SHP77 (cell line): ENCODE results near the gene CXCL16.

Experiments used
- DNase-seq, 2 experiments: peaks; one replicate each; lab custom pipeline; 2025; lab: John Stamatoyannopoulos, UW

Gene CXCL16

GRCh38 chr17:4751932-4752331, 12.2 kb upstream of the CXCL16 start:
- DNase-seq = no peak

- no peak for DNase-seq
Observed at GRCh38 chr17:4750606-4751005, 10.9 kb upstream of the CXCL16 start.

DNA sequence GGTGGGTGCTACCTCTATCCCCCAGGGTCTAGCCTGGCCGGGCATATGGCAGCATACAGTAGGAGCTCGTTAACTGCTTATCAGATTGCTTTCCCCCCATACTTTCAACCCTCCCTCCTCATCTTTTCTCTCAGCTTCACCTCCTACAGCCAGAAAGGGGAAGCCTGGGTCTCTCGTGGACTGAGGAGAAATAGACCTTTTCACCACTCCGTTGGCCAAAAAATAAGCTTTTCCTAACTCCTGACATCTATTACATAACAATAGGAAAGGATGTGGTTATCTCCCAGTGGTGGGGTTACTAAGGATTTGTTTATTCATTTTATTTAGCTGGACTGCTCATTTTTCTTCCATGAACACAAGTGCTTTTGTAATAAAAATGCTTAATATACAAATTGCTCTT, 9.0 kb upstream of the CXCL16 start:
- no peak for DNase-seq

DNA sequence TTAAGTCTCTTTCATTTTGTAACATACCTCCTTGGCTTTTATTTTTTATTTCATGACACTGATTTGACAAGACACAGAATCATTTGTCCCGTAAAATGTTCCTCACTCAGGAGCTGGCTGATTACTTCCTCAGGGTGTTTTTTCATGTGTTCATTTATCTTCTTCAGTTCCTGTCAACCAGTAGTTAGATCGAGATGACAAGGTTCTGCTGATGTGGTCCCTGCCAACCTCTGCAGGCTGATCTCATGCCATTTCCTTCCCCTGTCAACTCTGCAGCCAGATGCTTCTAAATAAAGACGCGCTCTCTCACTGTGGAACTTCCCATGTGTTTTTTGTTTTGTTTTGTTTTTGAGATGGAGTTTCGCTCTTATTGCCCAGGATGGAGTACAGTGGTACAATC, 8.1 kb upstream of the CXCL16 start:
- DNase-seq = no peak

DNA sequence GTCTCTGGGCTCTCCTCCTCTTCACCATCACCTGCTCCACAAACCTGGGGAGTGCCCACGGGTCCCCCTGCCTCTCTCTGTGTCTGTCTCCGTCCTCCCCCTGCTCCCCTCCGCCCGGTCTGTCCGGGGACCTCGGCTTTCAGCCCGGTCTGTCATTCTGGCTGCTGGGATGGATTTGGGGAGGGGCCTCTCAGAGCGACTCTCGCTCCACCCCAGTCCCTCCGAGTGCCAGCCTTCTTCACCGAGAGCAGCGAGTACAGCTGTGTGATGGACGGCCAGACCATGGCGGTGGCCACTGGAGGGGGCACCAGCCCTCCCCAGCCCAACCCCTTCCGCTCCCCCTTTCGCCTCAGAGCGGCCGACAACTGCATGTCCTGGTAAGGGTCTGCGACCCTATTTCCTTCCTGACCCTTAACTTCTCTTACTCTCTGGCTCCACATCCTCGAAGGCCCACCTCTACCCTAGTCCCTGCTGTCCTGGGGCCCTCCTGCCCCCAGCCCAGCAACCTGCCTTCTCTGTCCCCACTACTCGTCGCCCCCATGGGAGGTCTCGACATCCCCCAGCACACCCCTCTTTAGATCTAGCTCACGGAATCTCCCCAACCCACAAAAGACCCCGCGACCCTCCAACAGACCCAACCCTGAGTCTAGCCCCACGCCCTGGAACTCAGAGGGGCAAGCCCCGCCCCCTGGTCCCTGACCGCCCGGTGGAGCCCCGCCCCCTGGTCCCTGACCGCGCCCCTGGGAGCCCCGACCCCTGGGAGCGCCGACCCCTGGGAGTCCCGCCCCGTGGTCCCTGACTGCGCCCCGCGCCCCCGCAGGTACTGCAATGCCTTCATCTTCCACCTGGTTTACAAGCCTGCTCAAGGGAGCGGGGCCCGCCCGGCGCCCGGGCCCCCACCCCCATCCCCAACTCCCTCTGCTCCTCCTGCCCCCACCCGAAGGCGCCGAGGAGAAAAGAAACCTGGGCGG, 5.6 kb upstream of the CXCL16 start:
- DNase-seq = no peak

DNA sequence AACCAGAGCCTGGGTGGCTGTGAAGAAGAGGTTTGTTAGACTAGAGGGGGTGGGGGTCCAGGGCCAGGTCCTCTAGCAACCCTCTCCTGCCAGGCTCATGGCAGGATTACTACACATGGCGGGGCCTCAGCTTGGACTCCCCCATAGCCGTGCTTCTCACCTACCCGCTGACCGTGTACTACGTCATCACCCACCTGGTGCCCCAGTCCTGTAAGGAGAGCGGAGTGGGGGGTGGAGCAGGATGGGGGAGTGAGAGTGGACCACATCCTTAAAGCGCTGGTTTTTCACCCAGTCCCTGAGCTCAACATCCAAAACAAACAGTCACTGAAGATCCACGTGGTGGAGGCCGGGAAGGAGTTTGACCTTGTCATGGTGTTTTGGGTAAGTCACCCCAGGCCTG, 4.2 kb upstream of the CXCL16 start:
- DNase-seq = no peak

DNA sequence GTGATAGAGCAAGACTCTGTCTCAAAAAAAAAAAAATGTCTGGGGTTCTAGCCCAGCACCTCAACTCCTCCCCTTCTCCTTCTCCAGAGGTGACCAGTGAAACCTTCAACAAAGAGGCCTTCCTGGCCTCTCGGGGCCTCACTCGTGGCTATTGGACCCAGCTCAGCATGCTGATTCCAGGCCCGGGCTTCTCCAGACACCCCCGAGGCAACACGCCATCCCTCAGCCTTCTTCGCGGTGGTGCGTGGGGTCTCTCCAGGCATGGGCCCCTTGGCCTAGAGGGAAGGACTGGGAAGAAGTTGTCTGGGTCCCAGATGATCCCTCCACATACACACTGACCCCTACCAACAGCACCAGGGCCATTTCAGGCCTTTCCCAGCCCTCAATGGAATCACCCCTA, 3.5 kb upstream of the CXCL16 start:
- DNase-seq = no peak

DNA sequence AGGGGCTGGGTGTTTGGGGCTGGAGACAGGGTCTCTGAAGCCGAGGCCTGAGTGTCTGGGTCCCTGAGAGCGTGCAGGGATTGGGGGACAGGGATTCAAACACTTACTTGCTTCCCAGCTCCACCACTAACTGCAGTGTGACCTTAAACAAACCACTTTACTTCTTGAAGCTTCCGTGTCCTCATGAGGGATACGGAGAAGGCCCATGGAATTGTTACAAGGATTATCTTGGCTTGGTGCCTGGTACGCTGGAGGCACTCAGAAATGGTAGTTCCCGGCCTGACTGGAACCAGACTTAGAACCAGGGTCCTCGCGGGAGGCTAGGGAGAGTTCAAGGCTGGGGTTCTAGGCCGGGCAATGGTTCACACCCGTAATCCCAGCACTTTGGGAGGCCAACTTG, 2.9 kb upstream of the CXCL16 start:
- DNase-seq = peak in 1 of 2 experiments; percentile 46

DNA sequence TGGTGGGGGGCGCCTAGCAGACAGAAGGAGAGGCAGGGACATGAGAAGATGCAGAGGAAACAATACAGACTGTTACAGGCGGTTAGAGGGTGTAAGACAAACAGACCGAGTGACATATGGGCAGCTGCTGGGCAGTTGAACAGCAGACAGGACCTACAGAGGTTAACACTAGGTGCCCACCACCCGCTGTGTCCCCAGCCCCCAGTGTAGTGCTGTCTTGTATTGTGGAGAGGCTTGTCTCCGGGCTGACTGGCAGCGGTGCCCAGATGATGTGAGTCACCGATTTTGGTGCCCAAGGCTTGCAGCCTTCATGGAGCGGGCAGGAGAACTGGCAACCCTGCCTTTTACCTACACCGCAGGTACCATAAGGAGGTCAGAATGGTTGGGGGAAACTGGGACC, 2.4 kb upstream of the CXCL16 start:
- no peak for DNase-seq

GRCh38 chr17:4741544-4741943, 1.8 kb upstream of the CXCL16 start:
- no peak for DNase-seq

DNA sequence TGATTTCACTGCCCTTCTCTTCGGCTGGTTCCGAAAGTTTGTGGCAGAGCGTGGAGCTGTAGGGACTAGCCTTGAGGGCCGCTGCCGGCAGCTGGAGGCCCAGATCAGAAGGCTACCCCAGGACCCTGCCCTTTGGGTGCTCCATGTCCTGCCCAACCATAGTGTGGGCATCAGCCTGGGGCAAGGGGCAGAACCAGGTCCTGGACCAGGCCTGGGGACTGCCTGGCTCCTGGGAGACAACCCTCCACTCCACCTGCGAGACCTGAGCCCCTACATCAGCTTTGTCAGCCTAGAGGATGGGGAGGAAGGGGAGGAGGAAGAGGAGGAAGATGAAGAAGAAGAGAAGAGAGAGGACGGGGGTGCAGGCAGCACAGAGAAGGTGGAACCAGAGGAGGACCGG, 856 bp upstream of the CXCL16 start:
- DNase-seq = no peak

DNA sequence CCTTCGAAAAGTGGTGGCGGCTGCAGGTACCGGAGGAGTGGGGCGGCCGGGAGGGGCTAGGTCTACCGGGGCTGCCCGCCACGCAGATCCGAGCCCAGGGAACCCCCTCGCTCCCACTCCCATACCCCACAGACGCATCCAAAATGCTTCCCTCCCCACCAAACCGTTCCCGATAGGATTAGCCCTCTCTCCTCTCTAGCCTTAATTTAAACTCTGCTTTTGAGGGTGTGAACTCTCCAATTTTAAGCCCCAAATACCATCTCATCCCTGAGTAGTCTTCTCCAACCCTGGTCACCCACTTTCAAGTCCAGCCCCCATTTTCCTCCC, 260 bp upstream of the CXCL16 start:
- DNase-seq = no peak

DNA sequence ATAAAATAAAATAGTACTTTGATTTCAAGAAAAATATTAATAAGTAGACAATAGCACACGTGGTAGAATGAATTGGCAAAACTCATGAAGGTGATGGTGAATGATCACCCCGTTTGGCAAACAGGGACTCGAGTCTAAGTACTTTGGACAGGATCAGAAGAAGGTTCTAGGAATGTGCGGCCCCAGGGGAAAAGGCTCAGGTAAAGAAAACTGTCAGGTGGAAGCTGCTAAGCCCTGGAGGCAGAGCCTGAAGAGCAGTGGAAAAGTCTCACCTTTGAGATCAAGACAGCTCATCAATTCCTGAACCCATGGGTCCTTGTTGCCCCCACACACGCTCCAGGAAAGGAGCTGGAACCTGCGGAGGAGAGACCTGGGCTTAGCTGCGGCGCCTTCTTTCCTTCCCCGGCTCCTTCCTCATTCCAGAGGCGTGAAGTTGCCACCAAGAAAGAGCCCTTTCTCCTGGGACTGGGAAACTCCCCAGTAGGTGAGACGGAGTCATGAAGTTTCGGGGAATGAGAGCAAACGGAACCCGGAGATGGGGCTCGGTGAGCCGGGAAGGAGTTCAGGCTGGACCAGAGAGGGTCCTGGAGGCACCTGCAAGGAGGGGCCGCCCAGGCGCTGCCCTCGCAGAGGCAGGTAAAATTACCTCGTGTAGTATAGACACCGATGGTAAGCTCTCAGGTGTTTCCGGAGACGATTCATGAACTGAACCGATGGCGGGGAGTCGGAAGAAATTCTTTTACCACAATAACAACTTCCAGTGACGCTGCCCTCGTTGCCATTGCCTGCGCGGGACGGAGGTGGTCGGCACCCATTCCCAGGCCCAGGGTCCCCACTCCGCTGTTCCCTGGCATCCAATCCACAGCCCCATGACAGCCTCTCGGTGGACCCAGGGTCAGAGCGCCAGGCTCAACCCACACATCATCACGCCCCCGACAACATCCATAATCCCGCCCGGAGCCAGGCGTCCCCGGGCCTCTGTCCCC, 1.3 kb downstream of the CXCL16 start:
- DNase-seq = no peak

DNA sequence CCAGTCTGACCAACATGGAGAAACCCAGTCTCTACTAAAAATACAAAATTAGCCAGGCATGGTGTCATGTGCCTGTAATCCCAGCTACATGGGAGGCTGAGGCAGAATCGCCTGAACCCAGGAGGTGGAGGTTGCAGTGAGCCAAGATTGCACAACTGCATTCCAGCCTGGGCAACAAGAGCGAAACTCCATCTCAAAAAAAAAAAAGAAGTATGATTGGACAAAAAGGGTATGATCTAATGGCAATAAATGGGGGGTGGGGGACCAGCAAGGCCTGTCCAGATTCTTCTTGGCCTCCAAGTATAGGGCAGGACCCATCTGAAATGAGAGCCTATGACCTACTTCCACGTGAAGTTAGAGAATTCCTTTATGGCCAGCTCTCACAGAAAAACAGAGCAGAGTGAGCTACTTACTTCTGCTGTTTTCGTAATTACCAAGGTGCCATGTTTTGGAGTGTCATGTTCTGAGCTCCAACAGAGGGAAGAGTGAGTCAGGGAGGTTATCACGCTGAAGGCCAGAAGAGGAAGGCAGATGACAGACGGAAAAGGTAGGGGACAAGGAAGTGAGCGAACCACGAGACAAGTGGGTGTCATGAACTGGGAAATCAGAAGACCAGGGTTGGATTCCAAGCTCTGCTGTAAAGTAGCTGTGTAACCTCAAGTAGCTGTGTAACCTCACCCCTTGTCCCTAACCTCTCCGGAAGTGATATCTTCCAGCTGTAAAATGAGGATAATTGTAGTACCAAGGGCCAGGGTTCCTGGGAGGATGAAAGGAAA, 3.7 kb downstream of the CXCL16 start:
- no peak for DNase-seq

- DNase-seq = no peak
Observed at GRCh38 chr17:4734857-4735475, 4.8 kb downstream of the CXCL16 start.

GRCh38 chr17:4733073-4733531, 6.6 kb downstream of the CXCL16 start:
- DNase-seq = no peak

- DNase-seq = no peak
Observed at GRCh38 chr17:4728124-4728523, 11.6 kb downstream of the CXCL16 start.

DNA sequence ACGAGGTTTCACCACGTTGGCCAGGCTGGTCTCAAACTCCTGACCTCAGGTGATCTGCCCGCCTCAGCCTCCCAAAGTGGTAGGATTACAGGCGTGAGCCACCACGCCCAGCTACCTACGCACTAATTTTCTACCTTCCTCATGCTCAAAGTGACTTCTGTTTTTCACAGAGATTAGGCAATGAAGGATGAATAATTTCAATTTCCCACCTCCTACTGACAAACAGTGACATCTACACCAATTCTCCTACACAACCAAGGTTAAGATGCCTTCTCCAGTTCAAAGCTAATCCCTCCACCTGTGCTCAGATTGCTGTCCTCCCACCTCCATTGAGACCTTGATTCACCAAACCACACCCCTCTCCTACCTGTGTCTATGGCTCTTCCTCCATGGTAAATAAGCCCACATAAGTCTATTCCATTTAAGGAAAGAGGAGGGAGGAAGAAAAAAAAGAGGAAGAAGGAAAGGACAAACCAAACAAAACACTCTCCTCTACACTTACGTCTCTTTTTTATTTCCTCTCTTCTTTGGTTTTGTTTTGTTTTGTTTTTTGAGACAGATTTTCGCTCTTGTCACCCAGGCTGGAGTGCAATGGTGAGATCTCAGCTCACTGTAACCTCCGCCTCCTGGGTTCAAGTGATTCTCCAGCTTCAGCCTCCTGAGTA, 13.9 kb downstream of the CXCL16 start:
- DNase-seq = no peak

- DNase-seq = no peak
Observed at GRCh38 chr17:4724650-4725049, 15.1 kb downstream of the CXCL16 start.

GRCh38 chr17:4722678-4723240, 17.0 kb downstream of the CXCL16 start:
- DNase-seq = no peak
